GM18867 (cell line): ENCODE results near the gene IGFALS.

Experiments used
- ATAC-seq: cut with Tn5 transposase; IDR thresholded peaks from one replicate; pipeline ENCODE4 v1.9.1; 2021; ENCODE audit warnings: mild to moderate bottlenecking, moderate library complexity; ENCODE audit not compliant: unreplicated experiment

IGFALS gene

DNA sequence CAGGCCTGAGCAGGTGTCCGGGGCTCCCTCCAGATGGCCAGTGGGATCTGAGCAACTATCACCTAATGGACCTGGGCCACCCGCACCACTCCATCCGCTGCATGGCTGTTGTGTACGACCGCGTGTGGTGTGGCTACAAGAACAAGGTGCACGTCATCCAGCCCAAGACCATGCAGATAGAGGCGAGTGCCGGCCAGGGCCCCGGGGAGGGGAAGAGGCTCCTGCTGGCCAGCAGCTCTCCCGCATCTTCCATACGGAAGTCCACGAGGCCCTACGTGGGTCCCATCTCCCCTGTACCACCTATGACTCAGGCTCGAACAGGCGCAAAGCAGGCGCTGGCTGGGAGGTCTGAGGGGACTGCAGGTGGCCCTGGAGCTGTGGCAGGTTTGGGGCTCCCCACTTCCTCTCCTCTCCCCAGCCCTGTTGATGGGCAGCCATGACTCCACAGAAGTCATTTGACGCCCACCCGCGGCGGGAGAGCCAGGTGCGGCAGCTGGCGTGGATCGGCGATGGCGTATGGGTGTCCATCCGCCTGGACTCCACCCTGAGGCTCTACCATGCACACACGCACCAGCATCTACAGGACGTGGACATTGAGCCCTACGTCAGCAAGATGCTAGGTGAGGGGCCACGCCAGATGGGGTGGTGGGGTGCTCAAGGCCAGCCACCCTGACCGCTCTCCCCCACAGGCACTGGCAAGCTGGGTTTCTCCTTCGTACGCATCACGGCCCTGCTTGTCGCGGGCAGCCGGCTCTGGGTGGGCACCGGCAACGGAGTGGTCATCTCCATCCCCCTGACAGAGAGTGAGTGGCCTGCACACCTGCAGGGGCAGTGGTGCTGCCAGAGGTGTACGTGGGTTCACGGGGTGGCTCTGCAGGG is 26.1 kb downstream of the IGFALS start:
- no peak for ATAC-seq

GRCh38 chr16:1766701-1767100 is 26.8 kb downstream of the IGFALS start:
- no peak for ATAC-seq

- no peak for ATAC-seq
Observed at GRCh38 chr16:1766231-1766630, 27.3 kb downstream of the IGFALS start.

- no peak for ATAC-seq
Observed at GRCh38 chr16:1765826-1766225, 27.7 kb downstream of the IGFALS start.

GRCh38 chr16:1764971-1765370 is 28.5 kb downstream of the IGFALS start:
- ATAC-seq, result no peak

GRCh38 chr16:1763521-1764511 is 29.7 kb downstream of the IGFALS start:
- ATAC-seq, result no peak

DNA sequence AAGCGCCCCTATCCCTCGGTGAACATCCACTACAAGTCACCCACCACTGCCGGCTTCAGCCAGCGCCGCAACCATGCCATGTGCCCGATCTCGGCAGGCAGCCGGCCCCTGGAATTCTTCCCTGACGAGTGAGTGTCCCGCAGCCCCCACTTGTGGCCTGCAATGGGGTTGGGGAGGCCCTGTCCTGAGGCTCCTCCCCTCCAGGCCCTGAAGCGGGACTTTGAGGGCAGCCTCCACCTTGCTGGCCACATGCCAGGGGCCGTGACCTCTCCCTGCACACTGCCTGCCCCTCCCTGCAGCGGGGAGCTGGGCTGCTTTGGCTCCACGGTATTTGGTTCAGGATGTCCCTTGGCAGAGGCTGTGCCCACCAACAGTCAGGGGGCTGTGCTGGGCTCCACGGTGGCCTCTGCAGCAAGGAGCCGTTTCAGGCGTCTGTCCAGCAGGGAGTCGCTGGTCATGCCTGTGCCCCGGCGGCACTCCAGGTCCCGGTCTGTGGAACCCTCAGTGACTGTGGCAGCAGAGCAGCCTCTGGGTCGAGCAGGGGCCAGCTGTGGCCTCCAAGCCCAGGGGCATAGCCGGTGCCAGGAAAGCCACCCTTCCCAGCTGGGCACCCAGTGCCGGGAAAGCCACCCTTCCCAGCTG is 30.5 kb downstream of the IGFALS start:
- no peak for ATAC-seq

- ATAC-seq, result no peak
Observed at GRCh38 chr16:1762196-1762878, 31.2 kb downstream of the IGFALS start.

DNA sequence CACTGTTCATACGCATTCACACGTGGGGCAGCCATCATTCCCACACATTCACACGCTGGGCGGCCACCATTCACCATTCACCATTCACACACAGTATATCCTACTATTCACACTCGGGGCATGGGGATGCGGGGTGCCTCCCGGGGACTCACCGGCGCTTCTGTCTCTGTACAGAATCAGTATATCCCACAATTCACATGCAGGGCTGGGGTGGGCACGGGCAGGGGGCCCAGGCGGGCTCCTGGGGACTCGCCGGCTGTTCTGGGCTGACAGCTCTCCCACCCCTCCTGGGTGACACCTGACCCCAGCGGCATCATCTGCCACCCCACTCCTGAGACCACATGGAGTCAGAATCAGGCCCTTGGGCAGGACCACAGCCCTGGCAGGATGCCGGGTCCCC is 31.8 kb downstream of the IGFALS start:
- no peak for ATAC-seq

GRCh38 chr16:1760911-1761310 is 32.6 kb downstream of the IGFALS start:
- ATAC-seq, result no peak

- ATAC-seq, result no peak
Observed at GRCh38 chr16:1759511-1759910, 34.0 kb downstream of the IGFALS start.

GRCh38 chr16:1758923-1759322 is 34.6 kb downstream of the IGFALS start:
- no peak for ATAC-seq

GRCh38 chr16:1757714-1758461 is 35.6 kb downstream of the IGFALS start:
- ATAC-seq, result no peak

- ATAC-seq, result no peak
Observed at GRCh38 chr16:1754204-1754603, 39.3 kb downstream of the IGFALS start.

- no peak for ATAC-seq
Observed at GRCh38 chr16:1752853-1753252, 40.7 kb downstream of the IGFALS start.

DNA sequence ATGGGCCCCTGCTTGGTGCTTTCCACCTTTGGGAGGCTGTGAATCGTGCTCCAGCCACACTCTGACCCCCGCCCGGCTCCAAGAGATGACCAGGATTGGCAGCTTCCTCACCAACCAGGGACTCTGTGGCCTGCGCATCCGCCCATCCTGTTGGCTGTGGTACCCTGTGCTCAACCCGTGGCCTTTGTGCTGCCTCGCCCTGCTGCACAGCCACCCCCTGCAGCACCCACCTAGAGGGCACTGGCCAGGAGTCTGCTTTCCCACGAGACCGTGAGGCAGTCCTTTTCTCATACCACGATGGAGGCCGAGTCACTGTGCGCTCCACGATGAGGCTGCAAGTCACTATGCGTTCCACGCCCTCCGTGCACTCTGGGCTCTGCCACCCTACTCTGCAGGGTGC is 41.6 kb downstream of the IGFALS start:
- no peak for ATAC-seq

DNA sequence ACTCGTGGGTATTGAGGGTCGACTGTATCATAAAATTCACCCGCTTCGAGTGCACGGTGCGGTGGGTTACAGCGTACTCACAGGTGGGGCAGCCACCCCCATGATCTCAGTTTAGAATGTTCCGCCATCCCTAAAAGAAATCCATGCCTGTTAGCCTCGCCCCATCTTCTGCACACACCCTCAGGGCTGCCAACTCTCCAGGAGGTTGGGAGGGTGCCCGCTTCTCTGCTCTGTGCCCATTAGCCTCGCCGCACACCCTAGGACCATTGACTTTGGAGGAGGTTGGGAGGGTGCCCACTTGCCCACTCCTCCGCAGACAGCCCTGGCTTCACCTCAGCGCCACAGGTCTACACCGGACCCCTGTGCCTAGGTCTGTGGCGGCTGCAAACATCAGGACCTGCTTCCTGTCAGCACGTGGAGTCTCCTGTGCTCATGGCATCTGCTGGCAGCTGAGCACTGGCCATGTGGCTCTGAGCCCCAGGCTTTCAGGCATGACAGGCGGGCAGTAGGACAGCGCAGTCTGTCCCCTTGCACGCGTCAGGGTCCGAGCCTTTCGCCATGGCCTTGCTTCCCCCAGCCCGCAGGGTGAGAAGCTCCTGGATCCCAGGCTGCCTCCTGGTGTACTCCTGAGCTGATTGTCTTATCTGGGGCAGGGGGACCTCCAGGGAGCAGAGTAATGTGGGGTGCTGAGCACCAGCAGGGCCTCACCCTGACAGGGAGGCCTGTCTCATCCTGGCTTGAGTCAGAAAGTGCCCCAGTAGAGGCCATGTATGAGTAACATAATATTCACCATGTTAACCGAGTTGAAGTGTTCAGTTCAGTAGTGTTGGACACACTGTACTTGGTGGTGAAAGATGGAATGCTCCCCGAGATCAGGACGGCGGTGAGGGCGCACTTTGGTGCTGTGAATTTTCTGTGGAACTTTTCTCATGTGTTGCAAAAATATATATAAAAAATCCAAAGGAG is 44.1 kb downstream of the IGFALS start:
- no peak for ATAC-seq

- no peak for ATAC-seq
Observed at GRCh38 chr16:1747934-1748333, 45.6 kb downstream of the IGFALS start.

GRCh38 chr16:1746693-1747195 is 46.8 kb downstream of the IGFALS start:
- no peak for ATAC-seq
